Vagina (tissue), 2 donors: ENCODE results near the gene DLG2. TPM values are rescaled to one million over a fixed set of nuclear protein-coding genes. Genes with fewer than 3 reads are reported as not detected.

Experiments used
- DNase-seq, 2 donors: peaks; one replicate each; pipeline ENCODE4 v3.0.0-alpha.2; 2017; ENCODE audit errors: extremely low spot score in 2 of 2
- H3K27ac ChIP-seq: fragments of 200-600 bp; sonication (generic); one replicate; pipeline ENCODE4 v1.5.1; 2019
- H3K27me3 ChIP-seq: fragments of 200-600 bp; sonication (generic); one replicate; pipeline ENCODE4 v1.5.1; 2019
- H3K36me3 ChIP-seq, 2 donors: fragments of 200-600 bp; sonication (generic); one replicate each; pipeline ENCODE4 v1.5.1; 2017 to 2019
- H3K4me1 ChIP-seq: fragments of 200-600 bp; sonication (generic); one replicate; pipeline ENCODE4 v1.5.1; 2019
- H3K4me3 ChIP-seq, 2 donors: fragments of 200-600 bp; sonication (generic); 1 replicate in 1 of 2; 2 replicates in 1 of 2; pipeline ENCODE4 v1.5.1; 2016 to 2019
- H3K9me3 ChIP-seq: fragments of 200-600 bp; sonication (generic); one replicate; pipeline ENCODE4 v1.5.1; 2019
- POLR2A ChIP-seq, 2 donors: fragments of 450-650 bp; IDR thresholded peaks; one replicate each; pipeline ENCODE4 v1.6.1; 2017; ENCODE audit warnings: antibody characterized with exemption in 2 of 2, mild to moderate bottlenecking in 2 of 2, moderate library complexity in 2 of 2
- POLR2AphosphoS5 ChIP-seq, 2 donors: sonication (generic); formaldehyde crosslinking; IDR thresholded peaks; one replicate each; pipeline ENCODE4 v1.9.0; 2017; ENCODE audit warnings: antibody characterized with exemption in 2 of 2, mild to moderate bottlenecking in 2 of 2, low read depth in 1 of 2; ENCODE audit not compliant: insufficient read depth in 1 of 2
- intact Hi-C: fragments of 100-400 bp; cut with DNase I; formaldehyde crosslinking; loops from one replicate; pipeline ENCODE4 v1.15.1; 2023
- total RNA-seq: library from RNA; depleted of rRNA; stranded (reverse); fragments of >200 nt; gene quantifications from one replicate; pipeline ENCODE4 v1.2.3, GENCODE V29; 2016
- TF ChIP-seq, protein P1 (sequence below), 3 experiments: fragments of 450-650 bp in 2 of 3; fragments of 200-600 bp in 1 of 3; sonication (generic) in 1 of 3; IDR thresholded peaks; one replicate each; pipeline ENCODE4 v1.5.1; 2017 to 2019; ENCODE audit warnings: antibody characterized with exemption in 3 of 3, mild to moderate bottlenecking in 2 of 3, moderate library complexity in 2 of 3

Gene DLG2
- total RNA-seq, 1 donor from 2014 or later = 10.1 TPM

DNA sequence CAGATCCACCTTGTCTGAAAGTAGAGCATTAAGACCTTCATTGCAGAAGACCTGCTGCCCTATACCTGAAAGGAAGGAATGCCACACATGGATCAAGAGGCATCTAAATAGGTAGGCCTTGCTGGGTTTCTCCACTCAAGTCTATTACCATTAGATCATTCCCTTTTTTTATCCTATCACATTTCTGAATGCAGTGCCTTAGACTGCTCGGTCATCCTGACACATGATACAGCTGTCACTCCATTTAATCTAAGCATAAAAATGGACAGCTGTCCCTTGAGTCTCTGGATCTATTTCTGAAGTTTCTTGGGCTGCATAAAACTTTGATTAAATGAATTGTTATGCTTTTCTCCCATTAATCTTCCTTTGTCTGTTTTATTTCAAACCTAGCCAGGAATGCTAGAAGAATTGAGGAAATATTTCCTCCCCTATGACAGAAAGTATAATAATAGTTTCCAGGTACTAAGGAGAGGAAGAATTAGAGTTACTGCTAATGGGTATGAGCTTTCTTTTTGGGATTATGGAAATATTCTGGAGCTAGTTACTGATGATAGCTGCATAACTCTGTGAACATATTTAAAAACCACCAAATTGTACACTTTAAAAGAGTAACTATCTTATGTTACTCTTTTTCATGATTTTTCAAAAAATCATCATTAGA lies 88.0 kb downstream of the DLG2 start:
- TF ChIP-seq, protein P1, sequence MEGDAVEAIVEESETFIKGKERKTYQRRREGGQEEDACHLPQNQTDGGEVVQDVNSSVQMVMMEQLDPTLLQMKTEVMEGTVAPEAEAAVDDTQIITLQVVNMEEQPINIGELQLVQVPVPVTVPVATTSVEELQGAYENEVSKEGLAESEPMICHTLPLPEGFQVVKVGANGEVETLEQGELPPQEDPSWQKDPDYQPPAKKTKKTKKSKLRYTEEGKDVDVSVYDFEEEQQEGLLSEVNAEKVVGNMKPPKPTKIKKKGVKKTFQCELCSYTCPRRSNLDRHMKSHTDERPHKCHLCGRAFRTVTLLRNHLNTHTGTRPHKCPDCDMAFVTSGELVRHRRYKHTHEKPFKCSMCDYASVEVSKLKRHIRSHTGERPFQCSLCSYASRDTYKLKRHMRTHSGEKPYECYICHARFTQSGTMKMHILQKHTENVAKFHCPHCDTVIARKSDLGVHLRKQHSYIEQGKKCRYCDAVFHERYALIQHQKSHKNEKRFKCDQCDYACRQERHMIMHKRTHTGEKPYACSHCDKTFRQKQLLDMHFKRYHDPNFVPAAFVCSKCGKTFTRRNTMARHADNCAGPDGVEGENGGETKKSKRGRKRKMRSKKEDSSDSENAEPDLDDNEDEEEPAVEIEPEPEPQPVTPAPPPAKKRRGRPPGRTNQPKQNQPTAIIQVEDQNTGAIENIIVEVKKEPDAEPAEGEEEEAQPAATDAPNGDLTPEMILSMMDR (IDR thresholded peaks at IDR 0.05) = no peak
- TF ChIP-seq POLR2A (IDR thresholded peaks at IDR 0.05) = no peak
- no peak for TF ChIP-seq POLR2AphosphoS5 (IDR thresholded peaks at IDR 0.05; ENCODE audit: insufficient read depth in 1 of 2, low read depth in 1 of 2)
- Histone ChIP-seq H3K27ac (no peak overlapping the region), H3K4me3 (no peak overlapping the region), H3K27me3 (no peaks in the 10 kb centered on the region), H3K4me1 (no peaks in the 10 kb centered on the region), H3K9me3 (no peaks in the 10 kb centered on the region), H3K36me3 (no peaks in the 10 kb centered on the region)
- intact Hi-C loops = no loop called here
- DNase-seq = no peak

DNA sequence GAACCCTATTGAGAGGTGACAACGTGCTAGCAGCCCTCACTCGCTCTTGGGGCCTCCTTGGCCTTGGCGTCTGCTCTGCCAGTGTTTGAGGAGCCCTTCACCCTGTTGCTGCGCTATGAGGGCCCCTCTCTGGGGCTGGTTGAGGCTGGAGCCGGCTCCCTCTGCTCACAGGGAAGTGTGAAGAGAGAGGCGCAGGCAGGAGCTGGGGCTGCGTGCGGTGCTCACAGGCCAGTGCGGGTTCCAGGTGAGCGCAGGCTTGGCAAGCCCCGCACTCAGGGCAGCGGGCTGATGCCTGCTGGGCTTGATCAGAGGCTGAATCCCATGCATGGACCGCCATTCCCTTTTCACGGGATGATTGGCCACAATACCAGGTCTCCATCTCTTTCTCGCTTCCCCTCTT lies 90.7 kb downstream of the DLG2 start:
- TF ChIP-seq POLR2A (IDR thresholded peaks at IDR 0.05) (no peak), POLR2AphosphoS5 (IDR thresholded peaks at IDR 0.05; ENCODE audit: insufficient read depth in 1 of 2, low read depth in 1 of 2) (no peak)
- TF ChIP-seq, protein P1 (IDR thresholded peaks at IDR 0.05) = no peak
- intact Hi-C loops = no loop called here
- no peak overlapping the region for H3K4me3 ChIP-seq
- no peaks in the 10 kb centered on the region for H3K27me3 ChIP-seq
- H3K27ac ChIP-seq = no peak overlapping the region
- no peaks in the 10 kb centered on the region for H3K9me3 ChIP-seq
- no peaks in the 10 kb centered on the region for H3K36me3 ChIP-seq
- no peak for DNase-seq
- H3K4me1 ChIP-seq = no peaks in the 10 kb centered on the region

DNA sequence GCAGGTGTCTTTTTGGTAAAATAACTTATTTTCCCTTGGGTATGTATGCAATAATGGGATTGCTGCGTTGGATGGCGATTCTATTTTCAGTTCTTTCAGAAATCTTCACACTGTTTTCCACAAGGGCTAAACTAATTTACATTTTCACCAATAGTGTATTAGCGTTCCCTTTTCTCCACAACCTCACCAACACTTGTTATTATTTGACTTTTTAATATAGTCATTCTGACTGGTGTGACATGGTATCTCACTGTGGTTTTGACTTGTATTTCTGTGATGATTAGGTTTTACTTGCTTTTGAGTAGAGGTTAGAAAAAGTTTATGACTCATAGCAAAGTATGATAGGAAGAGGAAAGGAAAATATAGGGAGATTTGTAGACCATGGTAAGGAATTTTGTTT lies 92.3 kb downstream of the DLG2 start:
- Histone ChIP-seq H3K27me3 (no peaks in the 10 kb centered on the region), H3K4me1 (no peaks in the 10 kb centered on the region), H3K9me3 (no peaks in the 10 kb centered on the region), H3K36me3 (no peaks in the 10 kb centered on the region), H3K27ac (no peak overlapping the region), H3K4me3 (no peak overlapping the region)
- no peak for DNase-seq
- intact Hi-C loops = no loop called here
- TF ChIP-seq POLR2AphosphoS5 (IDR thresholded peaks at IDR 0.05; ENCODE audit: insufficient read depth in 1 of 2, low read depth in 1 of 2) (no peak), POLR2A (IDR thresholded peaks at IDR 0.05) (no peak)
- TF ChIP-seq, protein P1 (IDR thresholded peaks at IDR 0.05) = no peak

DNA sequence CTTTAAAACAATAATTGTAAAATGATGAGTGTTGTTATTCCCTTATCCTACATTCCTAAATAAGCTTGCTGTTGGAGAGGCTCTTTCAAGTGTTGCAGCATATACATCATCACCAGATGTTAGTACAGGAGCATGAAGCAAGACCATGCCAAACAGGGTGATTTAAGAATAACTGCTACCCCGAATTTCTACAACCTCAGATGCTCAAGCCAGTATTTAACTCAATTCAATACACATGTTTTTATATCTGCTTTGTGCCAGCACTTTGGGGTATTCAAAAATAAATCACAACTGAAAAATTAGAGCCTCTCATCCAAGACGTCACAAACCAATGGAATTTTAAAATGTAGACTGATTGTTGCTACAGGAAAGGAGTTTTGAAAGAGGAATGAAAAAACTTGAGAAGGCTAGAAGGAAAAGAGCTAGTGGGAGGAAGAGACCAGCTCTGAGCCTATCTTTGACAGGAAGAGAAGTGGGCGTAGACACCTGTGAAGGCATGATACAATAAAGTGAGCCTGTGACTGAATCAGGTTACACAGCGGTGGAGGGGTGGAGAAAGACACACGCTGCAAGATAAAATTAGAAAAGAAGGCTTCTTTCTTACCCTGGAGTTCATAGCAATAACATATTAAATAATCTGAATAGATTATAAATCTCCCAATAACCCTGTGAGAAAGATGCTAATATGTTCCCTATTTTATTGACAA lies 95.8 kb downstream of the DLG2 start:
- Histone ChIP-seq H3K36me3 (no peaks in the 10 kb centered on the region), H3K4me3 (no peak overlapping the region), H3K27ac (no peak overlapping the region), H3K27me3 (no peaks in the 10 kb centered on the region), H3K4me1 (no peaks in the 10 kb centered on the region), H3K9me3 (no peaks in the 10 kb centered on the region)
- TF ChIP-seq POLR2AphosphoS5 (IDR thresholded peaks at IDR 0.05; ENCODE audit: insufficient read depth in 1 of 2, low read depth in 1 of 2) = no peak
- TF ChIP-seq POLR2A (IDR thresholded peaks at IDR 0.05) = no peak
- TF ChIP-seq, protein P1 (IDR thresholded peaks at IDR 0.05) = no peak
- intact Hi-C loops = no loop called here
- DNase-seq = no peak

DNA sequence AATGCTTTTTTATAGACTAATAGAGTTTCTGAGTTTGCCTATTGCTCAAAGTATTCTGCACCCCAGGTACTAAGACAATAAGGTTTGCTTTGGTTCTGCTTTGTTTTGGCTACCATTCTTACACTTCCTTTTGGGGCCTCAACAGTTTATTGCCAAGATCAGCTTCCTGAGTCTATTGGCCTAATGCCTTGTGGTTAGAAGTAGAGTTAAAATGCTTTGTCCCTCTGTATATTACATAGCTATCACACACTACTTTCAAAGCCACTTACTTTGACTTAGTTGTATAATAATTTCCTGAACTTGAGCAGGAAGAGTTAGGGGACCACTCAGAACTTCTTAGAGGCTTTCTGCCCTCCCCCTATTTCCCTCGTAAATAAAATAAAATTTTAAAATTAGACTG lies 96.5 kb downstream of the DLG2 start:
- intact Hi-C loops = no loop called here

More for the DNA sequence above, 96.5 kb downstream of the DLG2 start:
- H3K27me3 ChIP-seq = no peaks in the 10 kb centered on the region
- DNase-seq = no peak
- H3K36me3 ChIP-seq = no peaks in the 10 kb centered on the region
- TF ChIP-seq POLR2AphosphoS5 (IDR thresholded peaks at IDR 0.05; ENCODE audit: insufficient read depth in 1 of 2, low read depth in 1 of 2) (no peak), POLR2A (IDR thresholded peaks at IDR 0.05) (no peak)
- TF ChIP-seq, protein P1 (IDR thresholded peaks at IDR 0.05) = no peak
- H3K4me3 ChIP-seq = no peak overlapping the region
- H3K9me3 ChIP-seq = no peaks in the 10 kb centered on the region
- H3K27ac ChIP-seq = no peak overlapping the region
- no peaks in the 10 kb centered on the region for H3K4me1 ChIP-seq
